Right atrium auricular region (tissue), 2 donors: ENCODE data around the gene B3GALT4. TPM values are rescaled to one million over a fixed set of nuclear protein-coding genes. Genes with fewer than 3 reads are reported as not detected.
A peak's percentile ranks its signal among the peaks of the same experiment; 100 is the strongest.

ENCODE experiments used
- DNase-seq: peaks from one replicate; pipeline ENCODE4 v3.0.0-alpha.2; 2019; ENCODE audit warnings: low spot score
- H3K27ac ChIP-seq, 2 donors: fragments of 200-600 bp; sonication (generic); 1 replicate in 1 of 2; 2 replicates in 1 of 2; pipeline ENCODE4 v1.5.1; 2016 to 2019
- H3K27me3 ChIP-seq, 2 donors: fragments of 200-600 bp; sonication (generic); one replicate each; pipeline versions ENCODE4 v1.5.1 to v1.6.0; 2017 to 2019
- H3K36me3 ChIP-seq: fragments of 200-600 bp; sonication (generic); one replicate; pipeline ENCODE4 v1.5.1; 2016
- H3K4me1 ChIP-seq, 2 donors: fragments of 200-600 bp; sonication (generic); one replicate each; pipeline versions ENCODE4 v1.5.1 to v1.6.0; 2017 to 2019
- H3K4me3 ChIP-seq, 2 donors: fragments of 200-600 bp; sonication (generic); 1 replicate in 1 of 2; 2 replicates in 1 of 2; pipeline ENCODE4 v1.5.1; 2017 to 2019; ENCODE audit warnings: mild to moderate bottlenecking in 1 of 2, moderate library complexity in 1 of 2
- H3K9me3 ChIP-seq, 2 donors: fragments of 200-600 bp; sonication (generic); one replicate each; pipeline ENCODE4 v1.5.1; 2019
- total RNA-seq, 2 donors: library from RNA; depleted of rRNA; stranded (reverse); fragments of >200 nt; gene quantifications; one replicate each; pipeline ENCODE4 v1.1.0, GENCODE V29; 2016
- TF ChIP-seq, protein P1 (sequence below), 2 donors: fragments of 200-600 bp; sonication (generic); IDR thresholded peaks; one replicate each; pipeline ENCODE4 v1.5.1; 2019; ENCODE audit warnings: antibody characterized with exemption in 2 of 2

The B3GALT4 gene
- total RNA-seq, 2 donors from 2014 or later = 9.4 to 12.1 TPM

DNA sequence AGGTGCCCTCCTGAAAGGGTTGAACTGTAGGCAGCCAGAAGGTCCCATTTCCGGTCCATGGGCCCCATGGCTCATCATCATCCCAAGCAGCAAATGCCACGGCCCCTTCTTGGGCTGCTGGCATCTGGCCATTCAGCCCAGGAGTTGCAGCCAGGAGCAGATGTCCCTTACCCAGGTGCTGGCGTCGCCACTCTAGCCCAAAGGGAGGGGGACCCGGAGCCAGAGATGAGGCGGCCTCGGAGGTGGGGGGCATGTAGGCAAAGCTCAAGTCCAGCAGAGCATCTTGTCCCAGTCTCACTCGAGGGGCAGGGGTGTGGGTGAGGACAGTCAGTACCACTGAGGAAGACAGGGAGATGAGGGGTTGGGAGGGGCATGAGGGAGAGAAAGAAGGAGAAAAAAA is 28.1 kb downstream of the B3GALT4 start:
- H3K27me3 ChIP-seq = no peaks in the 10 kb centered on the region
- H3K4me3 ChIP-seq = no peak overlapping the region
- DNase-seq = no peak
- peaks cover 0 to 13% of the 10 kb centered on the region in 2 donors for H3K4me1 ChIP-seq
- peaks cover 23% of the 10 kb centered on the region for H3K36me3 ChIP-seq
- H3K9me3 ChIP-seq = no peaks in the 10 kb centered on the region
- H3K27ac ChIP-seq = no peak overlapping the region
- TF ChIP-seq, protein P1, sequence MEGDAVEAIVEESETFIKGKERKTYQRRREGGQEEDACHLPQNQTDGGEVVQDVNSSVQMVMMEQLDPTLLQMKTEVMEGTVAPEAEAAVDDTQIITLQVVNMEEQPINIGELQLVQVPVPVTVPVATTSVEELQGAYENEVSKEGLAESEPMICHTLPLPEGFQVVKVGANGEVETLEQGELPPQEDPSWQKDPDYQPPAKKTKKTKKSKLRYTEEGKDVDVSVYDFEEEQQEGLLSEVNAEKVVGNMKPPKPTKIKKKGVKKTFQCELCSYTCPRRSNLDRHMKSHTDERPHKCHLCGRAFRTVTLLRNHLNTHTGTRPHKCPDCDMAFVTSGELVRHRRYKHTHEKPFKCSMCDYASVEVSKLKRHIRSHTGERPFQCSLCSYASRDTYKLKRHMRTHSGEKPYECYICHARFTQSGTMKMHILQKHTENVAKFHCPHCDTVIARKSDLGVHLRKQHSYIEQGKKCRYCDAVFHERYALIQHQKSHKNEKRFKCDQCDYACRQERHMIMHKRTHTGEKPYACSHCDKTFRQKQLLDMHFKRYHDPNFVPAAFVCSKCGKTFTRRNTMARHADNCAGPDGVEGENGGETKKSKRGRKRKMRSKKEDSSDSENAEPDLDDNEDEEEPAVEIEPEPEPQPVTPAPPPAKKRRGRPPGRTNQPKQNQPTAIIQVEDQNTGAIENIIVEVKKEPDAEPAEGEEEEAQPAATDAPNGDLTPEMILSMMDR (IDR thresholded peaks at IDR 0.05) = no peak

DNA sequence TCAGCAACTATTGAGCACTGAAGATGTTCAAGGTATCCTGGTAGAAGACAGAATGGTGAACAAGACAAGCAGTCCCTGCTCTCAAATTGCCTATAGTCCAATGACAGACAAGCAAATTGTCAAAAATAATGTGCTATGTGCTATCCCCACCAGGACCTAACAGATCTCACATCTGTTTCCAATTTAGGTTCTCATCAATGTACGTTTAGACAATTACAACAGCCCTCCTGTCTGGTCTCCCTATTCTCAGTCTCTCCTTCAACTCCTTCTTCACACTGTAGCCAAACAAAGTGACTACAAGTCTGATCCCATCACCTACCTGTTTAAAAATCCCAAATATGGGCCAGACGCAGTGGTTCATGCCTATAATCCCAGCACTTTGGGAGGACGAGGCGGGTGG is 29.4 kb downstream of the B3GALT4 start:
- peaks cover 0 to 4% of the 10 kb centered on the region in 2 donors for H3K4me1 ChIP-seq
- H3K36me3 ChIP-seq = peaks cover 27% of the 10 kb centered on the region
- H3K27ac ChIP-seq = no peak overlapping the region
- no peak overlapping the region for H3K4me3 ChIP-seq
- TF ChIP-seq, protein P1 (IDR thresholded peaks at IDR 0.05) = no peak
- H3K27me3 ChIP-seq = no peaks in the 10 kb centered on the region
- no peaks in the 10 kb centered on the region for H3K9me3 ChIP-seq
- no peak for DNase-seq

- Histone ChIP-seq H3K36me3 (peaks cover 3% of the 10 kb centered on the region), H3K4me3 (peak overlapping the region; percentile 75 to 80), H3K9me3 (no peaks in the 10 kb centered on the region), H3K27me3 (no peaks in the 10 kb centered on the region), H3K4me1 (peaks cover 0 to 44% of the 10 kb centered on the region in 2 donors), H3K27ac (peak overlapping the region; percentile 89 to 91)
- DNase-seq = no peak
- TF ChIP-seq, protein P1 (IDR thresholded peaks at IDR 0.05) = no peak
Measured at GRCh38 chr6:33312361-33313104, 35.6 kb downstream of the B3GALT4 start.

DNA sequence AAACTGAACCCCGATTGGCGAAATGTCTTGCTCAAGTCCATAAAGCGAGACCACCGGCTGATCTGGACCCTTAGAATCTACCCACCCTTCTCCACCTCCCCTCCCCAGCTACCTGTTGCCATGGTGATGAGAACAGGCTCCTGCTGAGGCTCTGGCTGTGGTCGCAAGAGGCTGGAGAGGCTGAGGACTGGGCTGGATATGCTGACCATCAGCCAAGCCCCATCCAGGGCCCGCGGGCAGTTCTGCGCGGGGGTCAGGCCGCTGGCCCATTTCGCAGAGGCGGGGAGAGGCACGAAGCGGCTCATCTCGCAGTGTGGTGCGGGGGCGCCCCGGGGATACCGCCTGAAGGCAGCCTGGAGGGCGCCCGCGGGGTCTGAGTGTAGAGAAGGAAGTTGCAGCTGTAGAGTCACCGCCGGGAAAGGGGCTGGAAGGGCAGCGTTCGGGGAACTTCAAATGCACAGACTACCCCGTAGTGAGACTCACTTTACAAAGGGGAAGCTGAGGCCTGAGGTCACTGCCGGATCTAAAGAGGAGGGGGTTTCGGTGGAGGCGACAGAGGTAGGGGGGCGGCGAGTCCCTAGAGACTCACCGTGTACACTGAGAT is 36.3 kb downstream of the B3GALT4 start:
- DNase-seq = peak; percentile 73
- Histone ChIP-seq H3K9me3 (no peaks in the 10 kb centered on the region), H3K27me3 (no peaks in the 10 kb centered on the region), H3K4me3 (peak overlapping the region; percentile 75 to 80), H3K27ac (peak overlapping the region; percentile 89 to 91), H3K4me1 (peaks cover 0 to 45% of the 10 kb centered on the region in 2 donors), H3K36me3 (peaks cover 3% of the 10 kb centered on the region)
- TF ChIP-seq, protein P1 (IDR thresholded peaks at IDR 0.05) = no peak

GRCh38 chr6:33313709-33314514 is 37.0 kb downstream of the B3GALT4 start, which contains the start of gene TAPBP:
TSS of gene TAPBP (minus strand) at chr6:33314078. CDS start at chr6:33314041, 37 bp downstream.
- Histone ChIP-seq H3K27me3 (no peaks in the 10 kb centered on the region), H3K9me3 (no peaks in the 10 kb centered on the region), H3K4me1 (peaks cover 0 to 52% of the 10 kb centered on the region in 2 donors), H3K27ac (peak within 1 kb of the TSS; percentile 89 to 91), H3K4me3 (peak within 1 kb of the TSS; percentile 75 to 80), H3K36me3 (peaks cover 9% of the 10 kb centered on the region)
- DNase-seq = no peak
- TF ChIP-seq, protein P1 (IDR thresholded peaks at IDR 0.05) = no peak
